Measurements from ENCODE around the gene MADD. TPM values are rescaled to one million over a fixed set of nuclear protein-coding genes. Genes with fewer than 3 reads are reported as not detected.

The MADD gene
- polyA plus RNA-seq, 1 donor: 53.9 TPM

DNA sequence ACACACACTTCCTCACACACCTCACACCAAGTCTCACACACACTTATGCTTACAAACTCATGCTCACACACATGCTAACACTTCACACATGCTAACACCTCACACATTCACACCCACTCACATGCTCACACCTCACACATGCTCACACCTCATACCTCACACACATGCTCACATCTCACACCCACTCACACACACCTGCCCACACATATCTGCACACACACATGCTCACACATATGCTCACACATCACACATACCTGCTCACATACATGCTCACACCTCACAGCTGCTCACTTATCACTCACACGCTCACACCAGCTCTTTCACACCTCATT, 87.0 kb downstream of the MADD start:
- no peak for DNase-seq

DNA sequence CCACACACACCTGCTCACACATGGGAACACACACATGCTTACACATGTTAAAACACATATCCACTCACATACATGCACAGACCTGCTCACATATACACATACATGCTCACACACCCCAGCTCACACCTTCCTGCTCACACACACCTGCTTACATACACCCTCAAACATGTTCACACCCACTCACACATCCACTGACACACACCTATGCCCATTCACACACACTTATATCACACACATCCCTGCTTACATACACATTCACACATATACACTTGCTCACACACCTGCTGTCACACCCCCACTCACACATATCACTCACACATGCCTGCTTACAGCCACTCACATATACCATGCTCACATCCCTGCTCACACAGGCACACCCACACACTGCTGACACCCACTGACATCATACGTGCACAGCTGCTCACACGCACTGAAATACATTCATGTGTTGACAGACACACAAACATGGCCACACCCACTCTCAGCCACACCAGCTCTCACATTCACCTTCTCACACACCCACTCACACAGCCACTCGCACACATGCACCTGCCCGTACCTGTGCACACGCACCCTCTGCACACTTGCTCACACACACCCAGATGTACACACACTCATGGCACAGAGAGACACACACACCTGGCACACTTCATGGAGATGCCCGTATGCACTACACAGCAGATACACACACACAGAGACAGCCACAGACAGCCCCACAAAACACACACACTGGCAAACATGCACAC, 88.2 kb downstream of the MADD start:
- DNase-seq: no peak

DNA sequence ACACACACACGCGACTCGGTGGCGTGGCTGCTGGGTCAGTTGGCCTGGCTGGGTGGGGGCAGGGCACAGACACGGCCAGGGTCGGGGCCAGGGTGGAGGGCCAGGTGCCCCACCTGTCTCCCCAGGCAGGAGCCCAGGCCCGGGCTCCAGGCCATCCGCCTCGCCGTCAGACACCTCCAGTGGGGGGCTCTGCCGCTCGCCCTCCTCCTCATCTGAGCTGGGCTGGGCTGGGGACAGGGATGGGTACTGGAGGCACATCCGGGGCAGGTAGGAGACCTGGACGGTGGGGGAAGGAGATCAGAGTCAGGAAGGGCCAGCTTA, 88.8 kb downstream of the MADD start:
- no peak for DNase-seq

DNA sequence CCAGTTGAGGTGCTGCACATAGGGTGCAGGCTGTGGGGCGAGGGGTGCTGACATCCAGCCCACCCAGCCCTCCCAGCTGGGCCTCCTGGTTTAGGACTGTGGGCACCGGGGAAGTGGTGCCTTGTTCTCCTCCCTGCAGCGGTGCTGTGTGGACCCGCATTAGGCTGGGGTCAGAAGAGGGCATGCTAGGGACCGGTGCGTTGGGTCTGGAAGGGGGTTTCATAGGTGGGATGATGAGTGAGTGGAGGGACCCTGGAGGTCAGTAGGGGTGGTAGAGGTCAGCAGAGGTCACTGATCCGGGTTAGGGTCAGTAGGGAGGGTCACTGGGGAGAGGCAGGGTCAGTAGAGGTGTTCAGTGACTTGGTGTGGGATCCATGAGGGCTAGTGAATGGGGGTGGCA, 89.2 kb downstream of the MADD start:
- DNase-seq: no peak

DNA sequence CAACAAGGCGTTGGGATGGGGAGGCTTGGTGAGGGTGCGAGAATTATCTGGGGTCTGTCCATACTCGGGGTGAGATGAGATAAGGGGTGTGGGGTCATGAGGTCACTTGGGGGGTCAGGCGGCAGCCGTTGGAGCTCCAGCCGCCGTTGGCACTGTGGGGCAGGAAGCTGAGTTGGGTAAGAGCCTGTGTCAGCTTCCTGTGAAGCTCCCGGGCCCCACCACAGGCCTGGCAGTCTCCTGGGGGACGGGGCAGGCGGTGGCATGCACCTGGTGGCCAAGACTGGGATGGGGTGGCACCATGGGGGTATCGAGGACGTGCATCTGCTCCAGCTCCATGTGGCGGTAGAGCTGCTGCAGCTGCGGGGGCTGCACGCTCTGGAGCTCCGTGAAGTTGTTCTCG, 89.7 kb downstream of the MADD start:
- no peak for DNase-seq

DNA sequence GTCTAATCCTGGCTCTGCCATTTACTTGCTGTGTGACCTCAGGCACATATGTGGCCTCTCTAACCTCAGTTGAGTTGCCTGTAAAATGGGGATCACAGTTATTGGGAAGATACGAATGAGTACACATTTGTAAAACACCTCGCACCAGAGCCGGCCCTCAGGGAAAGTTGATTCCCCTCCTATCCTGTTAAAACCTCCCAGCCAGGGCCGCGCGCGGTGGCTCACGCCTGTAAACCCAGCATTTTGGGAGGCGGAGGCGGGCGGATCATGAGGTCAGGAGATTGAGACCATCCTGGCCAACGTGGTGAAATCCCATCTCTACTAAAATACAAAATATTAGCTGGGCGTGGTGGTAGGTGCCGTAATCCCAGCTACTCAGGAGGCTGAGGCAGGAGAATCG, 90.4 kb downstream of the MADD start:
- no peak for DNase-seq

DNA sequence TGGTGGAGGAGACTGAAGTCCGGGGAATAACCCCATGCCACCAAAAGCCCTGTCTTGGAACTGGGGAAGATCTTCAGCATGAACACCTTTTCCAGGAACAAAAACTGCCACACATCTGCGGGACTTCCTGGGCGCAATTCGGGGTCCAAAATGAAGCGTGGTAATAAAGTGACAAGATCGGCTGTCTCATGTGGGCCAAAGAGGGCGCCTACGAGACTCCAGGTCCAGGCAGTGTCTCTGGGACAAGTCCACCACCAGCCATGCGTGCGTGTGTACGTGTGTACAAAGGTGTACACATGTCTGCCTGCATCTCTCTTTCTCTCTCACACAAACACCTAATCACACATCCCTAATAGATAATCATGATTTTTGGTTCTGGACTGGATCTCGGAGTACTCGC, 91.5 kb downstream of the MADD start:
- DNase-seq: no peak

DNA sequence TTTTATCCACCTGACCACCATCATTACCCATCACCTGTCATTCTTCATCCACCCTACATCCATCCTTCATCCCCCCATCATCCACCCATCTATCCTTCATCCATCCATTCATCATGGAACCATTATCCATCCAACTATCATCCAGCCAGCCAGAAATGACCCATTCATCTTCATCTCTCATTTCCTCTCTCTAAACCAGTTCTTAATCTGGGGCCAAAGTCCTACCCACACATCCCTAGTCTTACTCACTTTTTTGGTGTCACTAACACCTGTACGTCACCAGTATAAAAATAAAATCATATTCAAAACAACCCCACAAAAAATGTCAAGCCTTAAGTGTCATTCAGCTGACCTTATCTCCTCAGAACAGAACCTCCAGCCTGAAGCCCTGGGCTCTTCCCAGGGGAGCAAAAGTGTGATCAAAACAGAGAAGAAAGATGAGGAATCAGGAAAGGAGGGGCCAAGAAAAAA, 96.1 kb downstream of the MADD start:
- no peak for DNase-seq

DNA sequence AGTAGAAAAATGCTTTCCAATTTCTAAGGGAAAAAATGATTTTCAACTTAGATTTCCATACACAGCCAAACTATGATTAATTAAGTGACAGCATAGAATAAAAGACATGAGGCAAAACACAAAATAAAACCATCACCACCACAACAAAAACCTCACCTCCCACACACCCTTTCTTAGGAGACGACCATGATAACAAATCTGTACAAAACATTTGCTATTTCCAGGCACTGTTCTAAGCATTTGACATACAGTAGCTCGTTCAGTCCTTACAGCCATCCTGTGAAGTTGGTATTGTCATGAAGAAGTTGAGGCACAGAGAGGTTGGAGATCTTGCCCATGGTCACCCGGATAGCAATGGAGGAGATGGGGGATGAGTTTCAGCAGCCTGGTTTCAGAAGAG, 99.7 kb downstream of the MADD start:
- no peak for DNase-seq

DNA sequence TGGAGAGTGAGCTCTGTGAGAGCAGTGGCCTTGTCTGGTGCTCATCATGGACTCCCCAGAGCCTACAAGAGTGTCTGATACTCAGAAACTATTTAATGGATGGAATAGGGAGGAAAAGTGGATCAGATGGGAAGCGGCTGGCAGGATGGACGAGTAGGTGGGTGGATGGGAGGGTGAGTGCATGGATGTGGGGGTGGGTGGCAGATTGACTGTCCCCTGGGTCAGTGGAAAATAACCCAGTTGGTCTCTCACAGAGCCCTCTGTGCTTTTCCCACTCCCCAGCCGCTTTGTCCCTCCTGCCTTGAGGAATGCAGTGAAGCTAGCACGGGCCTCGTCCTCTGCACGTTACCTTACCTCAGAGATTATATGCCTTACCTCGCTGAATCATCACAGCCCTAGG, 102.5 kb downstream of the MADD start:
- DNase-seq: no peak

DNA sequence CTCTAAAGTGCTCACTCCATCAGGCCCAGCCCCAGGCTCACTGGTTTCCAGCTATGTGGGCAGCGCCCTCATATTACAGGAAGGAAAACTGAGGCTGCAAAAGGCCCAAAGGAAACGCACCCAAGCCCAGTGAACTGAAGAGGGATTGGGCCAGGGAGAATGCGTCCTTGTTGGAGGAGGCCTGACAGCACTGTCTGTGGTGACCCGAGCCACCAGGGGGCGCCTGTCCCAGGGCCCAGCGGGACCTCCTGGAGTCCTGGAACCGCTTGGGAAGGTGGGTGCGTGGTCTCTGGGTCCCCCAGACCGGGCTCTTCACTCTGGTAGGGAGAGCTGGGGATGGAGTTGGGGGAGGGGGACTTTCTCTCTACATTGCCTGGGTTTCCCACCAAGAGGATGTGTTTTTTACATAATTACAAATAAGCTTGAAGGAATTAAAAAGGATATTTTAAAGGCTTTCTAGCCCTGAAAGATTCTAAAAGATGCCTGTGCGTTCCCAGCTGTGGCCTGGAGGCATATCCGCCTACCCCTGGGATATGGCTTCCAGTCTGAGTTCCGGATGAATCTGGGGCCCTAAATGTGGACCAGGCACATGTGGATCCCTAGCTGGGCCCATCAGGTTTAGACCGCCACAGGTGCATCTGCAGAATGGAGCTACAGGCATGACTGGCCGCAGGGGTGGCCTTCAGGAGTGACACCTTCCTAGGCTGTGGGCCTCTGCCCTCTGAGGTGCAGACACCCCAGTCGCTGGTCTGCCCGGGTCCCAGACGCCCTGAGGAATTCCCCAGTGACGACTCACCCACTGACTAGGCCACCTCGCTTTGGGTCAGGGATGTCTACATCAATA, 104.2 kb downstream of the MADD start:
- peak; percentile 61 for DNase-seq

DNA sequence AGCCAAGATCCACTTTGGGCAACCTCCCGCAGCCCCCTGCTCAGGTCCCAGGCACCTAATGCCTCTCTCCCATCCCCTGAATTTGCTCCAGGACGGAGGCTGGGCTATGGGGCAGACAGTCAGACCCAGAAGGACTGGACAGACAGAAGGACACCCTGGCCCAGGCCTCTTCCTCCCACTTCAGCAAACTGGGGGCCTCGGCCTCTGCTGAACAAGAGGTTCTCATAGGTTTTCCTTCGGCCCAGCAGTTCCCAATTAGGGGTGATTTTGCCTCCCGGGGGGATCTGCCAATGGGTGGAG, 104.7 kb downstream of the MADD start:
- DNase-seq: no peak

DNA sequence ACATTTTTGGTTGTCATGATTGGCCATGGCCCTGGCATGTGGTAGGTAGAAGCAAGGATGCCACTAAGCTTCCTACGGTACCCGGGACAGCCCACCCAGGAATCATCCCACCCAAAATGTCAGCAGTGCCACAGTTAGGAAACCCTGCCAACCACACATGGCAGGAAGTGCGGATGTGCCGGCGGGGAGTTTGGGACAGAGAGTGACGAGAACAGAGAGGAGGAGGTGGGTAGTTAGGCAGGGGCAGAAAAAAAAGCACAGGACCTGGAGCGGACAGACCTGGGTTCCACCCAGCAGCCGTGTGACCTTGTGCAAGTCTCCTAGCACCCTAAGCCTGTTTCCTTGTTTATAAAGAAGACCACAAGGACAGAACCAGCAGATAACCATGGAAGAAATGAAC, 105.1 kb downstream of the MADD start:
- DNase-seq: no peak

DNA sequence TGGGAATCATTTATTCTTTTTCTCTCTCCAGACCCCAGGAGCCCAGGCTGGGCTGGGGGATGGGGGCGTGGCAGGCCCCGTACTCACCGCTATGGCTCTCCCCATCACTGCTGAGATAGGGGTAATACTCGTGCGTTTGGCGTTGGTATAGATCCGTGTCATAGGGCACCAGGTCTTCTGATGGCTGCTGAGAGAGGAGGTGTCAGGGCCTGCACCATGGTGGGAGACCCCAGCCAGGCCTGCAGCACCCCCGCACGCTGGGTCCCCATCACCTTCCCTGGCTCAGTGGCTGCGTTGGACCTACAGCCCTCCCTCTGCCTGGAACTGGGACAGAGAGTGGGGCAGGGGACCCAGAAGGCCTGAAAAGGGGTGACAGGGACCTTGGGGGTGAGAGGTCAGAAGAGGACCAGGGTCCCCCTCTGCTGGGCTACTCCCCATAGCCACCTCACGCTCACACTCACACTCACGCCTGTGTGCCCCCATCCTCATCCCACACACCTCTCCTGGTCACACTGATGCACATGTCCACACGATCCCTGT, 105.7 kb downstream of the MADD start:
- no peak for DNase-seq

DNA sequence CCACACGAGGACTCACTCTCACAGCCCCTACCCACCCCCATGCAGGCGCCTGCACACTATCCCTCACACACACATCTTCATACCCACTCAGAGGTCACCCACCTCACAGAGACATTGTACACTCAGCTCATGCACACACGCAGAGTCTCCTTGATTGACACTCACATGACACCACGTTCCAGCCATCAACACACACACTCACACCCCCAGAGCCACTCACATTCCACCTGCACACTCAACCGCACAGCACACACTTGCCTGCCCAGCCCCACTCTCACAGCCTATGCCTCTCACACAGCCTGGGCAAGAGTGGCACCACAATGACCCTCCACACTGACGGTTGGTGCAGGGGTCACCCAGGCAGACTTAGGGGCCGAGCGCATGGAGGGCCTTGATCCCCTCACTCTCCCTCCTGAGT, 106.2 kb downstream of the MADD start:
- no peak for DNase-seq

DNA sequence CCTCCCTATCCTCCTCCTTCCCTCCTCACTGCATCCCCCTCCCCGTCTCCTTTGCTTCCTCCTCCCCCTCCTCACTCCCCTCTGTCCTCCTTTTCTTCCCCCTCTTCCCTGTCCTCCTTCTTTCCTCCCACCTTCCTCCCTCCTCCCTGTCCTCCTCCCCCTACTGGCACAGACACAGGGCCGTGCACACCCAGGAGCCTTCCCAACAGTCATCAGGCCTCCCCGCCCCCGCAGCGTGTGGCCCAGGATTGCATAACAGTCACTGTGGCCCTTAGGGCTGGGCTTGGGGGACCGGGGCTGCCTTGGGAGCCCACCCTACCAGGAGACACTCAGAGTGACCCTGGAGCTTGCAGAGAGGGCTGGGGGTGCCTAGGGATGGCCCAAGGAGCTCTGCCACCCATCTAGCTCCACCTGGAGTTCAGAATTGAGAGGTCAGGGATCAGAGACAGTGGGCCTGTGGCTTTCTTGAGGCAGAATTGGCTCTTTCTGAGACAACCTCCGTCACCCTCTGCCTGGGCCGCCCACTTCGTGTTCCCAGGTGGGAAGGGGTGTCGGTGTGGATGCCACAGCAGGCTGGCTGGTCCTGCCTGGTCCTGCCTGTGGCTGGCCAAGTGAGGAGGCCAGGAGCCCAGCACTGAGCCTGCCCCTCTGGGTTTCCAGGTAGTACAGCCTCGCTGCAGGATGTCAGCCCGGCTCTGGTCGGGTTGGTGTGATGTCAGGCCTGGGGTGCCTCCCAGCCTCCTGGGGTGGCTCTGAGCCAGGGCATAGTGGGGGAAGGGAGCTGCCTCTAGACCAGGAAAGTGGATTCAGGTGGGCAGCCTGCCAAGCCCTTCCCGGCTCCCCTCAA, 106.8 kb downstream of the MADD start:
- no peak for DNase-seq

DNA sequence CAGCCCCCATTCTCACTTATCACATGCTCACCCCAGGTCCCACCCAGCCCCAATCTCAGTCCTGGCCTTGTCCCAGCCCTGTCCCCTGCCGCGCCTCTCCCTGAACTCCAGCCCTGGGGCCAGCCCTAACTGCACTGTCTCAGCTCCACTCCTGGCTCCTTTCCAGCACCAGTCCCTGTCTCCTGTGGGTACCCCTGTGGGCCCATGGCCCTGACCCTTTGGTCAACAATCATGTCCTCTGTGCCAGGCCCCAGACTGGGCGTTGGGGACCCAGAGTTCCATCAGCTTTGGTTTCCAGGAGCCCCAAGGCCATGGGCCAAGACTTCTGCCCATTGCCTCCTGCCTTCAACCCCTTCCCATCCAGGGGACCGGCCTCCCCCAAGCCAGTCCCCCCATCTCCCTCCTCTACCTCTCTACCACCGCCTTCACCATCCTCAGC, 107.7 kb downstream of the MADD start:
- DNase-seq: no peak

DNA sequence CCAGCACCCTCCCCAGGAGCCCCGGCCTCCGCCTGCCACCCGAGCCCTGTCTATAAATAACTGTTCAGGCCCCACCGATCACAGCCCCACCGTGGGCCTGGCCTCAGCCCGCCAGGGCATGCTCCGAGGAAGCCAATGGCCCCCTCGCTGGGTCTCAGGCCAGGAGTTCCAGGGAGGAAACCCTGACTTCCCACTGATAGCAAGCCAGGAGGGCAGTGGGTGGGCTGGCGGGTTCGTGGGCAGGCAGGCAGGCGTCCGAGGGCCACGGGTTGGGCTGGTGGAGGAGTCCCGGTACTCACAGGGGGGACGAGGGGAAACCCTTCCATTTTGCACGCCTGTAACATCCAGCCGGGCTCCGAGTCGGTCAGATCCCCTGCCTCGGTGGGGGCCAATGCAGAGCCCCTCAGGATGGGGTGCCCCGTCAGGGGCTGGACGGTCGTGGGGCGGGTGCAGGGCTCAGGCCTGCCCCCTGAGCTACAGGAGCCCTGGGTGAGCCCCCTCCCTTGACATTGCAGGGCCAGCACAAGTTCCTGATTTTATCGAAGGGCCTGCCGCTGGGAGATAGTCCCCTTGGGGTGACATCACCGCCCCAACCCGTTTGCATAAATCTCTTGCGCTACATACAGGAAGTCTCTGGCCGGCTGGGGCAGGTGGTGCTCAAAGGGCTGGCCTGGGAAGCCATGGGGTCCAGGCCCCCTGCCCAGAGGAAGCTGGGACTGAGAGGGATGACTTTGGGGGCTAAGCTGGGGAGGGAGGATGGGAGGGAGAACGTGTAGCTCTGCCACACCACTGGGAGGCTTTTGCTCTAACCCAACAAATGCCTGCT, 108.3 kb downstream of the MADD start, which contains the start of gene SPI1:
Gene SPI1 (minus strand): TSS at position 538 of the 826 bp plus-strand sequence. CDS start 194 bp downstream, at position 344.
- no peak for DNase-seq

DNA sequence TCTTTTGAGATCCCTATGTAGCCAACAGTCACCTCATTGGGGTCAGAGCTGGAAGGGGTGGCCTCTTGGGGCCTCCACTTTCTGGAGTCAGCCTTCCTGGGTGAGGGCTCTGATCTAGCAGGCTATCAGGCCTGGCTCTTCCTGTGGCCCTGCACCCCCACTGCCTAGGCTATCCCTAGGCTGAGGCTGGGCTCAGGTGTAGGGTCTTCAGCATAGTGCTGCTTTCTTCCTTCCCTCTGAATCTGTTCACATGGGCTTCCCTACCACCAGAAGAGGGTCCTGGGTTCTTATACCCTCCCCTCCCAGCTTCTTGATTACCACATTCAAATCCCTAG, 108.9 kb downstream of the MADD start:
- DNase-seq: no peak

DNA sequence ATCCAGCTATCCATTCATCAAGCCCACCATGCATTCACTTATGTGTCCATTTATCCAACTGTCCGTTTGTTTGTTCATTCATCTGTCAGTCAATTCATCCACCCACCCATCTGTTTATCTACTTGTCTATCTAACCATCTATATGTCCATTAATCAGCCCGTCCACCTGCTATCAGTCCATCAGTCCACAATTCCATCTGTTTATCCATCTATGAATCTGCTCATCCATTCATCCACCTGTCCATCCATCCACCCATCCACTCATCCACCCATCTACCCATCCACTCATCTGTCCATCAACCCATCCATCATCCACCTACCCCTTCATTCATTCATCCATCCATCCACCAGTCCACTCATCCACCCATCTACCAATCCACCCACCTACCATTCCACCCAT, 109.4 kb downstream of the MADD start:
- no peak for DNase-seq
